22Rv1 (cell line): ENCODE results near the gene LENEP.

Source experiments
- H3K27ac ChIP-seq: fragments of 450-650 bp; 2 replicates; pipeline ENCODE4 v1.5.1; 2017
- ZFX ChIP-seq: fragments of 450-650 bp; IDR thresholded peaks from 2 replicates; pipeline ENCODE4 v1.6.1; 2017; ENCODE audit warnings: antibody characterized with exemption, borderline replicate concordance
- TF ChIP-seq, protein P1 (sequence below): fragments of 450-650 bp; IDR thresholded peaks from 2 replicates; pipeline ENCODE4 v1.5.1; 2017; ENCODE audit warnings: mild to moderate bottlenecking

LENEP gene

DNA sequence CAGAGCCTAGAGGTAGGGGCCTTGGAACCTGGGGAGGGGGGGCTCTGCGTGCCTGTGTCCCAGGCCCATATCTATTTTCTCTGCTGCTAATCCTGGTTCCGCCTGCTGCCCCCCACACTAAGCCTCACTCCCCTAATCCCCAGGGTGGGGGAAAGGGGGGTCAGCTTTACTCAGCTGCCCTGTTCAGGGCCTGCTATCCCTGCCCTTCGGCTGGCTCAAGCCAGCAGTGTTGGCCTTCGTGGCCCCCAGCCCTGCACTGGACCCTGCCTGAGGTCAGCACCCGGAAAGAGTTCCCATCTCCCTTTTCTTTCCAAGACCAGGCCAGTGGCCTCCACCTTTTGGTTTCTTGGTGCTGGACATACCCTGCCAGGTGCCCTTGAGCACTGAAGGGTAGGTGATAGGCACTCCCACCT lies 17.6 kb downstream of the LENEP start:
- peak overlapping the region; percentile 98 for H3K27ac ChIP-seq
- TF ChIP-seq, protein P1, sequence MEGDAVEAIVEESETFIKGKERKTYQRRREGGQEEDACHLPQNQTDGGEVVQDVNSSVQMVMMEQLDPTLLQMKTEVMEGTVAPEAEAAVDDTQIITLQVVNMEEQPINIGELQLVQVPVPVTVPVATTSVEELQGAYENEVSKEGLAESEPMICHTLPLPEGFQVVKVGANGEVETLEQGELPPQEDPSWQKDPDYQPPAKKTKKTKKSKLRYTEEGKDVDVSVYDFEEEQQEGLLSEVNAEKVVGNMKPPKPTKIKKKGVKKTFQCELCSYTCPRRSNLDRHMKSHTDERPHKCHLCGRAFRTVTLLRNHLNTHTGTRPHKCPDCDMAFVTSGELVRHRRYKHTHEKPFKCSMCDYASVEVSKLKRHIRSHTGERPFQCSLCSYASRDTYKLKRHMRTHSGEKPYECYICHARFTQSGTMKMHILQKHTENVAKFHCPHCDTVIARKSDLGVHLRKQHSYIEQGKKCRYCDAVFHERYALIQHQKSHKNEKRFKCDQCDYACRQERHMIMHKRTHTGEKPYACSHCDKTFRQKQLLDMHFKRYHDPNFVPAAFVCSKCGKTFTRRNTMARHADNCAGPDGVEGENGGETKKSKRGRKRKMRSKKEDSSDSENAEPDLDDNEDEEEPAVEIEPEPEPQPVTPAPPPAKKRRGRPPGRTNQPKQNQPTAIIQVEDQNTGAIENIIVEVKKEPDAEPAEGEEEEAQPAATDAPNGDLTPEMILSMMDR: no peak
- TF ChIP-seq ZFX: no peak

DNA sequence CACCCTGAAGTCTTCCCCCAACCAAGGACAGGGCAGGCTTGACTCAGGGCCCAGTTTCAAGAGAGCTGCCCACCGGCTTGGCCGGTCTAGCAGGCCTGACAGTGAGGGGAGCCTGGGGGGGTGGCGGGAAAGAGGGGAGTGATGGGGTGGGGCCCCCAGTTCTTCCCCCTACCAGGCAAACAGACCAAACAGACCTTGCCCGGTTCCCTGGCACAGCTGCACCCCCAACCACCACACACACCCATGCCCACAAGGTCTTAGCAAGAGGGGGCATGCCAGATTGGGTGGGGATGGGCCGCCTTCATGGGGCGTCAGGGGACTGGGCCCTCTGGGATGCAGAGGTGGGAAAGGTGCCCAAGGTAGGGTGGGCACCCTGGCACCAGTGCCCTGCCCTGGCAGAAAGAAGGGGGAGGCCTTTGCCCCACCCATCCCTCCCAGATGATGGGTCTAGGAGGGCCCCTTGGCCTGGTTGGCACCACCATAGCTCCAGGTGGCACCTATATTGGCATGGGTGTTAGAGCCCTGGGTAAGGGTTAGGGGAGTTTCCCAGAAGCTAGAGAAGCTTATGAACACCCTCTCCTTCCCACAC lies 18.1 kb downstream of the LENEP start:
- no peak for TF ChIP-seq ZFX
- TF ChIP-seq, protein P1: no peak
- peak overlapping the region; percentile 98 for H3K27ac ChIP-seq

DNA sequence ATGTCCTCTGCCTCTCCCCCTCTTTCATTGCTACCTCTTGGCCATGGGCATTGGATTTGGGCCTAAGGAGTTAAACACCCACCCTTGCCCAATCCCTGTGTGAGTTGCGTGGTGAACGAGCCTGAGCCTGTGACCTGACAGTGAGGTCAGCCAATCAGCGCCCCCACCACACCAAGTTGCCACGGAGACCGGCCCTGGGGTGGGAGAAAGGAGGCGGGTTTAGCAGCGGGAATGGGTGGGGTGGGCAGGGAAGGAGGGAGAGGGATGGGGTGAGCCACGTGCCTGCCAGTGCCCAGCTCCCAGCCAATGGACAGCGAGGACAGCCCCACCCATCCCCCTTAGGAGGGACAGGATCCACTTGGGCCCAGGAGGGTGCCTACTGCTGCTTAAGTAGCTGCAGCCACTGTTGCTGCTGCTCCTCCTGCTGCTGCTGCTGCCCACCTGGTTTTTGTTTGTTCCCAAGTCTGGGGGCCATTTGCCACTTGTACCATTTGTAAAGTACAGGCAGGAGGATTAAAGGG lies 18.7 kb downstream of the LENEP start:
- peak overlapping the region; percentile 98 for H3K27ac ChIP-seq

DNA sequence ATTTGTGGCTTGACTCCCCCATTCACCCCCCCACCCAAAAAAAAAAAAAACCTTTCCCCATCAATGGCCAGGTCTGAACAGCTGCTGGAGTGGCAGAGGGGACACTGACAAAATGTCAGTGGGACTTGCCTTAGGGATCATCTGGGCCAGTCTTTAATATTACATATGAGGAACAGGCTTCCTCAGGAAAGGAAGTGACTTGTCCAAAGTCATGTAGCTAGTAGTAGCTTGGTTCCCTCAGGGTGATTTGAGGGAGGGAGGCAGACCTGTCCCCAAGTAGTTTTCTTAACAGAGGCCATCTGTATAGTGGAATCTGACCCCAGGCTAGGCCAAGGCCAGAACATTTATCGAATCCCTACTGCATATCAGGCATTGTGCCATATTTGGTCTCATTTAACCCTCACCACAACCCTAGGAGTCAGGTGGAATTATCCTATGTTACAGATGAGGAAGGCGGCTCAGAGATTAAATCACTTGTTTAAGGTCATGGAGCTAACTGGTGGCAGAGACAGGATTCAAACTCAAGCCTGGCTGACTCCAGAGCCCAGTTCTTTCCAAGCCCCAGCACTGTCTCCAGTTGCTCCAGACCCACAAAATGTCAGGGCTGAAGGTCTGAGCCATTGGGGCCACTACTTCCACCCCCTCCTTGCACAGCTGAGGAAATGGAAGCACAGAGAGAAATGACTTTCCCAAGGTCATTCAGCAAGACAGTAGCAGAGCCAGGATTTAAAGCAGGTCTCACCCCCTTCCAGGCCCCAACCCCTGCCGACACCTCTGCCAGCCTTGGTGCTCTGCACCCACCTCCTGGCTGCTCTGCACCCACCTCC lies 19.6 kb downstream of the LENEP start:
- peak overlapping the region; percentile 98 for H3K27ac ChIP-seq

More for the DNA sequence above, 18.7 kb downstream of the LENEP start:
- TF ChIP-seq, protein P1: no peak

DNA sequence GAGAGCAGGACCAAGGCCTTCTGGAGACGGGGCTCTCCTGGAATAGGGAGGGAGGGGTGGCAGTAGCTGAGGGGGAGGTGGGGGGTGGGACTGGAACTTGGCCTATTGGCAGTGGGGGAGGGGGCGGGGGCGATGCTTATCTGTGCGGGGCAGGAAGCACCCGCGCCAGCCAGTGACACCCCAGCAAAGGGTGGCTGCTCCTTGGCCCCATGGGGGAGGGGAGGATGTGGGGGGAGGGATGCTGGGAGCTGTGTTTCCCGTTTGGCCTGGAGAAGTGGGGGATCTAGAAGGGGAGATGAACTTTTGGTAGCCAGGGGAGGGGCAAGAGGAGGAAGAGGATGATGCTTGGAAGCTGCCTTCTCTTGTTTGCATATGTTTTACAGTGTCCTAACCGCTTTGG lies 20.2 kb downstream of the LENEP start:
- TF ChIP-seq, protein P1: no peak
- no peak for TF ChIP-seq ZFX
- H3K27ac ChIP-seq: peak overlapping the region; percentile 98

More for the DNA sequence above, 19.6 kb downstream of the LENEP start:
- TF ChIP-seq ZFX: no peak
- TF ChIP-seq, protein P1: no peak

DNA sequence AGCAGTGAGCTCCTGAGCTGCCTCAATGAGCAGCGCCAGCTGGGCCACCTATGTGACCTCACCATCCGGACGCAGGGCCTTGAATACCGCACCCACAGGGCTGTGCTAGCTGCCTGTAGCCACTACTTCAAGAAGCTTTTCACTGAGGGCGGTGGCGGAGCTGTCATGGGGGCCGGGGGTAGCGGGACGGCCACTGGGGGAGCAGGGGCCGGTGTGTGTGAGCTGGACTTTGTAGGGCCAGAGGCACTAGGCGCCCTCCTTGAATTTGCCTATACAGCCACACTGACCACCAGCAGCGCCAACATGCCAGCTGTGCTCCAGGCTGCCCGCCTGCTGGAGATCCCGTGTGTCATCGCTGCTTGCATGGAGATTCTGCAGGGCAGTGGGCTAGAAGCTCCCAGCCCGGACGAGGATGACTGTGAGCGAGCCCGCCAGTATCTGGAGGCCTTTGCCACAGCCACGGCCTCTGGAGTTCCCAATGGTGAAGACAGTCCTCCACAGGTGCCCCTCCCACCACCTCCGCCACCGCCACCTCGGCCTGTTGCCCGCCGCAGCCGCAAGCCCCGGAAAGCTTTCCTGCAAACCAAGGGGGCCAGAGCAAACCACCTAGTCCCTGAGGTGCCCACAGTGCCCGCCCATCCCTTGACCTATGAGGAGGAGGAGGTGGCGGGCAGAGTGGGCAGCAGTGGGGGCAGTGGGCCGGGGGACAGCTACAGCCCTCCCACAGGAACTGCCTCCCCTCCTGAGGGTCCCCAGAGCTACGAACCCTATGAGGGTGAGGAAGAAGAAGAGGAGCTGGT lies 21.5 kb downstream of the LENEP start:
- H3K27ac ChIP-seq: peak overlapping the region; percentile 98
- TF ChIP-seq, protein P1: no peak
- TF ChIP-seq ZFX: no peak
